ENCODE results near the gene BCAT1.

The BCAT1 gene

DNA sequence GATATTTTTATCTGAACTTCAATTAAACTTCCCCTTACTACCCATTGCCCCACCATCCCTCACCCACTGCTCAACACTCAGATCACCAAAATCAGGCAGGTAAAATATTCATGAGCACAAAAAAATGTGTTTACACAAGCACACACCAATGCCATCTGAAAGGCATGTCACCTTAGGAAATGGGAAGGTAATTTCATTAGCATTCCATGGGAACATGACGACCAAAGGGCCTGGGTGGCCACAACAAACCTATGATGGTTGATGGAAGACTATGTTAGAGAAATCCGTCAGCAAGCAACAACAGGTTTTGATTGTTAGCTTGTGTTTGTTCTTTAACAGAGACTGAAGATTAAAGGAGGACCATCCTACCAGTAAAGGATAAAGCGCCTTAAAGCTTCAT is 97.6 kb downstream of the BCAT1 start:
- H3K4me2 ChIP-seq (ENCODE audit: low read depth, low read length, poor library complexity, severe bottlenecking), result no peak overlapping the region
- no peaks in the 10 kb centered on the region; the same call in 1 of the 2 replicates for H3K36me3 ChIP-seq (ENCODE audit: low read length)
- no peaks in the 10 kb centered on the region for H4K20me1 ChIP-seq (ENCODE audit: low read depth, low read length)
- H3K9me3 ChIP-seq (ENCODE audit: insufficient read depth, low read length), result no peaks in the 10 kb centered on the region
- H2AFZ ChIP-seq (ENCODE audit: low read depth, low read length, severe bottlenecking), result no peak overlapping the region
- no peak overlapping the region for H3K9ac ChIP-seq (ENCODE audit: low read length)
- no peaks in the 10 kb centered on the region for H3K79me2 ChIP-seq (ENCODE audit: insufficient read depth, low read length)
- H3K27ac ChIP-seq (ENCODE audit: low read depth, low read length), result no peak overlapping the region
- no peak for TF ChIP-seq EZH2phosphoT487 (conservative IDR thresholded peaks at IDR 0.05; ENCODE audit: low read length)
- TF ChIP-seq, protein P1, sequence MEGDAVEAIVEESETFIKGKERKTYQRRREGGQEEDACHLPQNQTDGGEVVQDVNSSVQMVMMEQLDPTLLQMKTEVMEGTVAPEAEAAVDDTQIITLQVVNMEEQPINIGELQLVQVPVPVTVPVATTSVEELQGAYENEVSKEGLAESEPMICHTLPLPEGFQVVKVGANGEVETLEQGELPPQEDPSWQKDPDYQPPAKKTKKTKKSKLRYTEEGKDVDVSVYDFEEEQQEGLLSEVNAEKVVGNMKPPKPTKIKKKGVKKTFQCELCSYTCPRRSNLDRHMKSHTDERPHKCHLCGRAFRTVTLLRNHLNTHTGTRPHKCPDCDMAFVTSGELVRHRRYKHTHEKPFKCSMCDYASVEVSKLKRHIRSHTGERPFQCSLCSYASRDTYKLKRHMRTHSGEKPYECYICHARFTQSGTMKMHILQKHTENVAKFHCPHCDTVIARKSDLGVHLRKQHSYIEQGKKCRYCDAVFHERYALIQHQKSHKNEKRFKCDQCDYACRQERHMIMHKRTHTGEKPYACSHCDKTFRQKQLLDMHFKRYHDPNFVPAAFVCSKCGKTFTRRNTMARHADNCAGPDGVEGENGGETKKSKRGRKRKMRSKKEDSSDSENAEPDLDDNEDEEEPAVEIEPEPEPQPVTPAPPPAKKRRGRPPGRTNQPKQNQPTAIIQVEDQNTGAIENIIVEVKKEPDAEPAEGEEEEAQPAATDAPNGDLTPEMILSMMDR (IDR thresholded peaks at IDR 0.05; ENCODE audit: insufficient read depth, low read length, poor library complexity, severe bottlenecking), result no peak
- no peak overlapping the region for H3K4me3 ChIP-seq (ENCODE audit: insufficient read depth, low read length, poor library complexity, severe bottlenecking)
- no peaks in the 10 kb centered on the region for H3K9me2 ChIP-seq (replicated peaks; ENCODE audit: insufficient read depth, low read length)
- H3F3A ChIP-seq (ENCODE audit: insufficient read depth), result peaks cover 13% of the 10 kb centered on the region; the same call in 1 of the 2 replicates
- H3K27me3 ChIP-seq (ENCODE audit: low read length), result no peaks in the 10 kb centered on the region

DNA sequence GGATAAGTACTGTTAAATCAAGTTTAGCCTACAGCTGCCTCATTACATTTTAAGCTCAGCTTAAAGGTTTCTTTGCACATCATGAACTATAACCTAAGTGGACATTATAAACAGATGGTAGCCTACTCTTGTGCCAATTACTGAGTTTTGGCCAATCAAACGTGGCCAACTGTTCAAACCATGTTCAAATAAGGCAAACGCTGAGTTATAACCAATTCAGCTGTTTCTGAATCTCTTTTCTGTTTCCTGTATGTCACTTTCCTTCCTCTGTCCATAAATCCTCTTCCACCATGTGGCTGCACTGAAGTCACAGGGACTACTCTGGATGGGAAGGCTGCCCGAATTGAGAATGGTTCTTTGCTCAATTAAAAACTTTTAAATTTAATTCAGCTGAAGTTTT is 98.4 kb downstream of the BCAT1 start:
- H3F3A ChIP-seq (ENCODE audit: insufficient read depth), result peaks cover 13% of the 10 kb centered on the region; the same call in 1 of the 2 replicates
- no peak overlapping the region for H3K4me3 ChIP-seq (ENCODE audit: insufficient read depth, low read length, poor library complexity, severe bottlenecking)
- no peak overlapping the region for H3K27ac ChIP-seq (ENCODE audit: low read depth, low read length)
- no peak overlapping the region for H2AFZ ChIP-seq (ENCODE audit: low read depth, low read length, severe bottlenecking)
- H4K20me1 ChIP-seq (ENCODE audit: low read depth, low read length), result no peaks in the 10 kb centered on the region
- no peaks in the 10 kb centered on the region for H3K27me3 ChIP-seq (ENCODE audit: low read length)
- TF ChIP-seq EZH2phosphoT487 (conservative IDR thresholded peaks at IDR 0.05; ENCODE audit: low read length), result no peak
- TF ChIP-seq, protein P1 (IDR thresholded peaks at IDR 0.05; ENCODE audit: insufficient read depth, low read length, poor library complexity, severe bottlenecking), result no peak
- no peak overlapping the region for H3K4me2 ChIP-seq (ENCODE audit: low read depth, low read length, poor library complexity, severe bottlenecking)
- H3K9ac ChIP-seq (ENCODE audit: low read length), result no peak overlapping the region
- no peaks in the 10 kb centered on the region for H3K9me3 ChIP-seq (ENCODE audit: insufficient read depth, low read length)
- H3K36me3 ChIP-seq (ENCODE audit: low read length), result no peaks in the 10 kb centered on the region; the same call in 1 of the 2 replicates
- no peaks in the 10 kb centered on the region for H3K79me2 ChIP-seq (ENCODE audit: insufficient read depth, low read length)
- no peaks in the 10 kb centered on the region for H3K9me2 ChIP-seq (replicated peaks; ENCODE audit: insufficient read depth, low read length)

DNA sequence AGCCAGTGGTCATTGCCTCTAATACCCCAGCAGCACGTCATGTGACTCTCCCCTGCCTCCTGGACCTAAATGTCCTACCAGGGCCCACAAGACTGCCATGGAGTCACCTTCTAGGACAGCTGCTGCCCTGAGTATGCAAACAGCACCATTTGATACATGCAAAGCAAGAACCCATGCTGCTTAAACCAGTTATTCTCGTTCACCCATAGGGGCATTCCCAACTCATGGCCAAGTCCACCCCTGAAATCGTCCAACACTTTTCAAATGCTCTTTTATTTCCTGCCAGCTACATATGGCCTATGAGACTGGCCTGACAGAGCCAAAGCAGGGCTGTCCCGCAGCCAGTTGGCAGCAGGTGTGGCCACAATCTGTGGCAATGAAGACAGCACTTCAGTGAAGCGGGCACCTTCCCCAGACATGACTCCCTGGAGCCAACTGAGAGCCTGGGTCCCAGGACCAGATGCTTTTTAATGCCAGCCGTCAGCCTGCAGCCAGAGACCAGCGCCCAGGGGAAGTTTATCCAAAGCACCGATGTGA is 99.9 kb downstream of the BCAT1 start:
- Histone ChIP-seq H3K27me3 (ENCODE audit: low read length) (no peaks in the 10 kb centered on the region), H3K27ac (ENCODE audit: low read depth, low read length) (no peak overlapping the region)
- TF ChIP-seq, protein P1 (IDR thresholded peaks at IDR 0.05; ENCODE audit: insufficient read depth, low read length, poor library complexity, severe bottlenecking), result no peak
- no peak for TF ChIP-seq EZH2phosphoT487 (conservative IDR thresholded peaks at IDR 0.05; ENCODE audit: low read length)

More for the DNA sequence above, 99.9 kb downstream of the BCAT1 start:
- no peaks in the 10 kb centered on the region for H3K79me2 ChIP-seq (ENCODE audit: insufficient read depth, low read length)
- H3K4me3 ChIP-seq (ENCODE audit: insufficient read depth, low read length, poor library complexity, severe bottlenecking), result no peak overlapping the region
- H4K20me1 ChIP-seq (ENCODE audit: low read depth, low read length), result no peaks in the 10 kb centered on the region
- peaks cover 8% of the 10 kb centered on the region; the same call in 1 of the 2 replicates for H3F3A ChIP-seq (ENCODE audit: insufficient read depth)
- H3K9me2 ChIP-seq (replicated peaks; ENCODE audit: insufficient read depth, low read length), result no peaks in the 10 kb centered on the region
- H3K36me3 ChIP-seq (ENCODE audit: low read length), result no peaks in the 10 kb centered on the region; the same call in 1 of the 2 replicates
- no peaks in the 10 kb centered on the region for H3K9me3 ChIP-seq (ENCODE audit: insufficient read depth, low read length)
- H3K9ac ChIP-seq (ENCODE audit: low read length), result no peak overlapping the region
- no peak overlapping the region for H3K4me2 ChIP-seq (ENCODE audit: low read depth, low read length, poor library complexity, severe bottlenecking)
- no peak overlapping the region for H2AFZ ChIP-seq (ENCODE audit: low read depth, low read length, severe bottlenecking)

All from SU-DHL-6 (cell line).